H1 (cell line): Measurements from ENCODE around the gene GUCY1B1.

ENCODE experiments used
- CTCF ChIP-seq, 3 experiments: IDR thresholded peaks; 1 replicate in 2 of 3; 2 replicates in 1 of 3; pipeline versions ENCODE4 v1.5.1 to v1.6.1; 2011; ENCODE audit warnings: low read length in 3 of 3, mild to moderate bottlenecking in 3 of 3, inconsistent platforms in 2 of 3, low read depth in 1 of 3, moderate library complexity in 1 of 3; ENCODE audit not compliant: insufficient read depth in 1 of 3; ENCODE audit errors: control extremely low read depth in 1 of 3
- POLR2A ChIP-seq, 2 experiments: IDR thresholded peaks; 1 replicate in 1 of 2; 2 replicates in 1 of 2; pipeline ENCODE4 v1.6.1; 2011; ENCODE audit warnings: low read depth in 2 of 2, low read length in 2 of 2, mild to moderate bottlenecking in 2 of 2; ENCODE audit errors: control extremely low read depth in 1 of 2
- SIN3A ChIP-seq, 2 experiments: IDR thresholded peaks in 1 of 2; conservative IDR thresholded peaks in 1 of 2; 2 replicates each; pipeline ENCODE4 v1.6.1; 2011 to 2012; ENCODE audit warnings: low read length in 2 of 2, improper control_type of control experiment in 1 of 2, low read depth in 1 of 2, mild to moderate bottlenecking in 1 of 2
- TAF1 ChIP-seq: IDR thresholded peaks from 2 replicates; pipeline ENCODE4 v1.6.1; 2011; ENCODE audit warnings: mild to moderate bottlenecking, low read depth, low read length

- TF ChIP-seq CTCF (IDR thresholded peaks at IDR 0.05; ENCODE audit: control extremely low read depth in 1 of 3, insufficient read depth in 1 of 3, low read depth in 1 of 3, low read length in 3 of 3): no peak
- no peak for TF ChIP-seq POLR2A (IDR thresholded peaks at IDR 0.05; ENCODE audit: control extremely low read depth in 1 of 2, low read depth in 2 of 2, low read length in 2 of 2)
- no peak for TF ChIP-seq TAF1
- no peak for TF ChIP-seq SIN3A (conservative IDR thresholded peaks at IDR 0.05 in 1 of 2, IDR thresholded peaks at IDR 0.05 in 1 of 2; ENCODE audit: low read depth in 1 of 2, low read length in 2 of 2)
These were observed 48.2 kb downstream of the GUCY1B1 start for GRCh38 chr4:155807021-155807420.
